Stimulated activated naive CD8-positive, alpha-beta T cell treated with anti-CD3 and anti-CD28 coated beads, Interleukin-15, Interleukin-2, amounts not matched to agents 100 ng/mL and 50 ng/mL, for 24 hours (primary cell): ENCODE measurements around the gene SCAMP3.
"Not testable (repeated sequence)": the region's sequence is repeated elsewhere in the genome, so short reads cannot be mapped to it uniquely, and the experiment has no call there.

Source experiments
- H3K27ac Mint-ChIP-seq: one replicate; pipeline ENCODE4 v1.8.0; 2021; ENCODE audit warnings: mild to moderate bottlenecking, mixed read lengths
- H3K27me3 Mint-ChIP-seq: one replicate; pipeline ENCODE4 v1.8.0; 2021; ENCODE audit warnings: mixed read lengths
- H3K36me3 Mint-ChIP-seq: one replicate; pipeline ENCODE4 v1.8.0; 2021; ENCODE audit warnings: low read depth, mixed read lengths
- H3K4me1 Mint-ChIP-seq: one replicate; pipeline ENCODE4 v1.8.0; 2021; ENCODE audit warnings: low read depth, mixed read lengths
- H3K4me3 Mint-ChIP-seq: one replicate; pipeline ENCODE4 v1.8.0; 2021; ENCODE audit warnings: mild to moderate bottlenecking, mixed read lengths
- H3K9me3 Mint-ChIP-seq: one replicate; pipeline ENCODE4 v1.8.0; 2021; ENCODE audit warnings: mixed read lengths

SCAMP3 gene

DNA sequence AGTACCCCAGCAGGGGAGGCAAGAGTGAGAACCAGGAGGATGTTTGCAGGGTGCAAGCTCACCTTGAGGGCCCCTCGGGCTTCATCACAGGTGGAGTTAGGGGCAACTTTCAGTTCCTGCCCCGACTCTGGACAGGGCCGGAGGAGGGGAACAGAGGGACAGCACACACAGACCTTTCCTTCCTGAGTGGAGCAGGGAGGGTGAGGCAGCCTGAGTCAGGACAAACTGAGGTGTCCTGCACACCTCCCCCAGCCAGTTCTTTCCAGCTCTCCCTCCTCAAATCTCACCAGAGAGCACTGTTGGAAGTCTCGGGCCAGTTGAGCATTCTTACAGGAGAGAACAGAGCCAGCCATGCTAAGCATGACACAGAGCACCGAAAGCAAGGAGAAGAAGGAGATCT, 8.4 kb downstream of the SCAMP3 start:
- Mint-ChIP-seq H3K4me1 (peaks cover 33% of the 10 kb centered on the region), H3K27ac (peak overlapping the region; percentile 72), H3K27me3 (no peaks in the 10 kb centered on the region), H3K9me3 (no peaks in the 10 kb centered on the region), H3K36me3 (peaks cover 21% of the 10 kb centered on the region), H3K4me3 (peak overlapping the region; percentile 85)

- Mint-ChIP-seq H3K9me3 (no peaks in the 10 kb centered on the region), H3K36me3 (peaks cover 15% of the 10 kb centered on the region), H3K27ac (peak overlapping the region; percentile 72), H3K4me1 (peaks cover 33% of the 10 kb centered on the region), H3K27me3 (no peaks in the 10 kb centered on the region), H3K4me3 (peak overlapping the region; percentile 85)
Measured at GRCh38 chr1:155253208-155253607, 9.0 kb downstream of the SCAMP3 start.

- H3K27me3 Mint-ChIP-seq, result no peaks in the 10 kb centered on the region
- H3K27ac Mint-ChIP-seq, result no peak overlapping the region
- H3K4me3 Mint-ChIP-seq, result no peak overlapping the region
- peaks cover 4% of the 10 kb centered on the region for H3K36me3 Mint-ChIP-seq
- no peaks in the 10 kb centered on the region for H3K9me3 Mint-ChIP-seq
- H3K4me1 Mint-ChIP-seq, result peaks cover 33% of the 10 kb centered on the region
Measured at GRCh38 chr1:155251566-155251965, 10.6 kb downstream of the SCAMP3 start.

DNA sequence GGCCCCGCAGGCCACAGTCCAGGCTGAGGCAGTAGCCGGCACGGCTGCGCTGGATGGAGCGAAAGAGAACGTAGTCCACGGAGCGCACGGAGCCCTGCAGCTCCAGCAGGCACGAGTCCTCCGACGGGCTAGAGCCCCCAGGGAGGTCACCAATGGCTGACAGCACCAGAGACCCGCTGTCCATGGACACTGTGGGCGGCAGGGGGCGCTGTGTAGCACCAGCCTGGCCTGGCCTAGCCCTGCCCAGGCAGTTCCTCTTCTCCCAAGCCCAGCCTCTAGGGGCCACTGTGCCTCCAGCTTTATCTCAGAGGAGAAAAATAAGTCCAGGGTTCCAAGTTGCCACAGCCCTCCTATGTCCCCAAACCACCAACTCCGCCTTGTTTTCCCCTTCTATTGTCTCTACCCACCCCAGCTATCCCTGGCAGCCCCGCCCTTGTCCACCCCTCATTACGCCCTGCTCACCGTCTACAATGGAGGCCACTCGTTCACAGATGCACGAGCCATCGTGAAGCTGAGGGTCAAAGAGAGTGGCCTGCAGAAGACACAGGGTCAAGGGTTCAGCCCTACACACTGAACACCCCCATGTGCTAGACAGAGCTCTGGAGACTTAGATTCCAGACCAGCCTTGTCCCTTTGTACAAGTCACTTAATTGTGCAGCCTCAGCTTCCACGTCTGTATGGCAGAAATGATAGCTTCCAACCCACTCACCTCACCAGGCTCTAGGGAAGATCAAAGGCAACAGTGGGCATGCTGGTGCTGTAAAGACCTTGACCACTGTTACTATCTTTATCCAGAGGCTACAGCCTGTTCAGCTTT, 11.3 kb downstream of the SCAMP3 start:
- Mint-ChIP-seq H3K9me3 (no peaks in the 10 kb centered on the region), H3K36me3 (peaks cover 8% of the 10 kb centered on the region), H3K4me1 (peaks cover 34% of the 10 kb centered on the region), H3K27ac (no peak overlapping the region), H3K27me3 (no peaks in the 10 kb centered on the region), H3K4me3 (peak overlapping the region; percentile 63)

- H3K4me3 Mint-ChIP-seq, result peak overlapping the region; percentile 63
- no peaks in the 10 kb centered on the region for H3K27me3 Mint-ChIP-seq
- H3K36me3 Mint-ChIP-seq, result peaks cover 8% of the 10 kb centered on the region
- peaks cover 32% of the 10 kb centered on the region for H3K4me1 Mint-ChIP-seq
- no peak overlapping the region for H3K27ac Mint-ChIP-seq
- no peaks in the 10 kb centered on the region for H3K9me3 Mint-ChIP-seq
Measured at GRCh38 chr1:155250246-155250632, 11.9 kb downstream of the SCAMP3 start.

DNA sequence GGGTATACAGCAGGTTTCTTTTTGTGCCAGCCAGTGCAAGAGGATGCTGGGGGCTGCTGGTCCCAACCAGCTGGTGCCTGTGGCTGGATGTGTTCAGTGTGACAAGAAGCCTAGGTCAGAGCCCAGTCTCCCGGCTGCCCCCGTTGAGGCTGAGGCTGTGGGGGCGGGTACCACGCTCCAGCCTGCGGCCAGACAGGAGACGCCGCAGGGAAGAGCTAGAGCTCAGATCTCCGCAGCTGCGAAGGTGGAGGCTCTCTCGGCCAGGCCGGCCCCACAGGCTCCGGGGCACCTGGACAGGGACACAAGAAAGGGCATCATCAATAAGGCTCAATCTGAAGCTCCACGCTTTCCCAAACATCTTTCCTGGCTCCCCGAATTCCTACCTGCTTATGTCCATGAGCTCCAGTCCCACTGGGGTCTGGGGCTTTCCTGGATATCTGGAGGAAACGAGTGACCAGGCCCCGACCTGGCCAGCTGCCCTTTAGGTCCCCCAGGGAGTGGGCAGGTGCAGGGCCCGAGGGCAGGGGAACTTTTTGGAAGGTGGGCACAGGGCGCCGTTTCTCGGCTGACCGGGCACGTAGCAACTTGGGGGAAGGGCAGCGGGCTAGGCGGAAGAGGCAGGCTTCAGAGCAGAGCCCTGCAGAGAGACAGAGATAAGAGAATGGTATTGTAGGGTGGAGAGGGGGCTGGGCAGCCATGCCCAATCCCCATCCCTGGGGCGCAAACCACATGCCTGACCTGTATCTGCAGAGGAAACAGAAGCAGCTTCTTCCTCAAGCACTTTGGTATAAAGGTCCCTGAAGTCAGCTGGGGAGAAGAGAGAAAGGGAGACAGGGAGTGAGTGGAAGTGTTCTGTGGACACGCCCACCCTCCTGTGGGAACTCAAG, 14.2 kb downstream of the SCAMP3 start:
- Mint-ChIP-seq H3K36me3 (peaks cover 13% of the 10 kb centered on the region), H3K4me1 (peaks cover 33% of the 10 kb centered on the region), H3K4me3 (no peak overlapping the region), H3K27ac (no peak overlapping the region), H3K9me3 (peaks cover 4% of the 10 kb centered on the region), H3K27me3 (peaks cover 4% of the 10 kb centered on the region)

GRCh38 chr1:155246796-155247195, 15.4 kb downstream of the SCAMP3 start:
- Mint-ChIP-seq H3K36me3 (peaks cover 13% of the 10 kb centered on the region), H3K4me1 (peaks cover 44% of the 10 kb centered on the region)
- H3K9me3 Mint-ChIP-seq, H3K27me3 Mint-ChIP-seq, H3K27ac Mint-ChIP-seq, H3K4me3 Mint-ChIP-seq: not testable (repeated sequence)

DNA sequence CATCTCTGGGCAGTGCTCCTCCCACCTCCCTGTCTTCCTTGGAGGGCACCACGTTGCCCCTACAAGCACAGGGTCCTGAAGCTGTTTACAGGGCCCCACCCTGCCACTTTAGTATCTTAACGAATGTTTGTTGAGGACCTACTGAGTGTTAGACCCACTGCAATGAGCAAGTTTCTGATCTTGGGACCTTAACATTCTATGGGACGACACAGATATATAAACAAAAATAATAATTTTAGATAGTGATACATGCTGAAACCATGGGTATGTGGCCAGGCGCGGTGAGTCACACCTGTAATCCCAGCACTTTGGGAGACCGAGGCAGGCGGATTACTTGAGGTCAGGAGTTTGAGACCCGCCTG, 17.0 kb downstream of the SCAMP3 start:
- peaks cover 20% of the 10 kb centered on the region for H3K36me3 Mint-ChIP-seq
- peaks cover 4% of the 10 kb centered on the region for H3K27me3 Mint-ChIP-seq
- H3K27ac Mint-ChIP-seq, result peak overlapping the region; percentile 100
- H3K9me3 Mint-ChIP-seq, result peaks cover 4% of the 10 kb centered on the region
- peaks cover 50% of the 10 kb centered on the region for H3K4me1 Mint-ChIP-seq
- peak overlapping the region; percentile 87 for H3K4me3 Mint-ChIP-seq

- Mint-ChIP-seq H3K36me3 (peaks cover 20% of the 10 kb centered on the region), H3K27me3 (peaks cover 4% of the 10 kb centered on the region), H3K4me1 (peaks cover 47% of the 10 kb centered on the region), H3K9me3 (peaks cover 4% of the 10 kb centered on the region), H3K27ac (peak overlapping the region; percentile 100), H3K4me3 (peak overlapping the region; percentile 87)
Measured at GRCh38 chr1:155244368-155245162, 17.6 kb downstream of the SCAMP3 start.

DNA sequence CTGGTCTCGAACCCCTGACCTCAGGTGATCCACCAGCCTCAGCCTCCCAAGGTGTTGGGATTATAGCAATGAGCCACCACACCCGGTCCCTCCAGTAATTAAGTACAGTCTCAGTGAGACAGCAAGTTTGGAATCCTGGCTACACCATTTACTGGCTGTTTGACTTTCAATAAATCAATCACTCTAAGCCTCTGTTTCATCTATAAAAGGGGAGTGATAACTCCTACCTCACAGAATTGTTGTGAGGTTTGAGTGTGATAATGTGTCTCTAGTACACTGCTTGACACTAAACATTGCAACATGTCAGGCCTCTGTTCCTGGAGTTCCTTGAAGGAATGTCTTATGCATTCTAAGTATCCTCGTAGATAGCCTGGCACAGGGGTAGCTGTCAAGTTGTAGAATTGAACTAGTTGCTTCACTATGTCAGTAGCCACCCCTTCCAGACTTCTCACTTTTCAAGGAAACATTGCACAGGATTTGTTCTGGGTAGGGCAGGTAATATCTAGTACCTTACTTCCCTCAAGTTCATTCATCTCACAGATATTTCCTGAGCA, 19.3 kb downstream of the SCAMP3 start:
- Mint-ChIP-seq H3K9me3 (peaks cover 4% of the 10 kb centered on the region), H3K27me3 (peaks cover 4% of the 10 kb centered on the region), H3K4me3 (peak overlapping the region; percentile 87), H3K4me1 (peaks cover 47% of the 10 kb centered on the region), H3K36me3 (peaks cover 20% of the 10 kb centered on the region), H3K27ac (peak overlapping the region; percentile 89)

GRCh38 chr1:155241841-155242264, 20.3 kb downstream of the SCAMP3 start:
- peak overlapping the region; percentile 88 for H3K27ac Mint-ChIP-seq
- H3K4me3 Mint-ChIP-seq, result peak overlapping the region; percentile 82
- peaks cover 4% of the 10 kb centered on the region for H3K27me3 Mint-ChIP-seq
- peaks cover 47% of the 10 kb centered on the region for H3K4me1 Mint-ChIP-seq
- peaks cover 24% of the 10 kb centered on the region for H3K36me3 Mint-ChIP-seq
- peaks cover 4% of the 10 kb centered on the region for H3K9me3 Mint-ChIP-seq

- peaks cover 25% of the 10 kb centered on the region for H3K36me3 Mint-ChIP-seq
Measured at GRCh38 chr1:155241069-155241679, 21.0 kb downstream of the SCAMP3 start.

GRCh38 chr1:155236451-155236850, 25.7 kb downstream of the SCAMP3 start:
- Mint-ChIP-seq H3K27ac (no peak overlapping the region), H3K36me3 (peaks cover 22% of the 10 kb centered on the region), H3K9me3 (no peaks in the 10 kb centered on the region), H3K4me1 (peaks cover 15% of the 10 kb centered on the region), H3K4me3 (no peak overlapping the region), H3K27me3 (no peaks in the 10 kb centered on the region)

More at GRCh38 chr1:155241069-155241679, 21.0 kb downstream of the SCAMP3 start:
- peaks cover 4% of the 10 kb centered on the region for H3K9me3 Mint-ChIP-seq
- H3K27me3 Mint-ChIP-seq, result peaks cover 4% of the 10 kb centered on the region
- H3K4me1 Mint-ChIP-seq, result peaks cover 47% of the 10 kb centered on the region
- H3K27ac Mint-ChIP-seq, result peak overlapping the region; percentile 88
- peak overlapping the region; percentile 82 for H3K4me3 Mint-ChIP-seq

- not testable (repeated sequence) for H3K9me3 Mint-ChIP-seq, H3K27me3 Mint-ChIP-seq, H3K4me1 Mint-ChIP-seq, H3K27ac Mint-ChIP-seq, H3K4me3 Mint-ChIP-seq
- peaks cover 18% of the 10 kb centered on the region for H3K36me3 Mint-ChIP-seq
Measured at GRCh38 chr1:155235375-155235774, 26.8 kb downstream of the SCAMP3 start.
